ENCODE data around the gene KCNQ1. TPM values are rescaled to one million over a fixed set of nuclear protein-coding genes. Genes with fewer than 3 reads are reported as not detected.

Gene KCNQ1
- total RNA-seq, 1 donor from 2014 or later: 52.9 TPM

GRCh38 chr11:2805388-2806056 lies 360.7 kb downstream of the KCNQ1 start:
- H3K27ac ChIP-seq: no peak overlapping the region
- peaks cover 17% of the 10 kb centered on the region for H3K4me1 ChIP-seq
- TF ChIP-seq, protein P1, sequence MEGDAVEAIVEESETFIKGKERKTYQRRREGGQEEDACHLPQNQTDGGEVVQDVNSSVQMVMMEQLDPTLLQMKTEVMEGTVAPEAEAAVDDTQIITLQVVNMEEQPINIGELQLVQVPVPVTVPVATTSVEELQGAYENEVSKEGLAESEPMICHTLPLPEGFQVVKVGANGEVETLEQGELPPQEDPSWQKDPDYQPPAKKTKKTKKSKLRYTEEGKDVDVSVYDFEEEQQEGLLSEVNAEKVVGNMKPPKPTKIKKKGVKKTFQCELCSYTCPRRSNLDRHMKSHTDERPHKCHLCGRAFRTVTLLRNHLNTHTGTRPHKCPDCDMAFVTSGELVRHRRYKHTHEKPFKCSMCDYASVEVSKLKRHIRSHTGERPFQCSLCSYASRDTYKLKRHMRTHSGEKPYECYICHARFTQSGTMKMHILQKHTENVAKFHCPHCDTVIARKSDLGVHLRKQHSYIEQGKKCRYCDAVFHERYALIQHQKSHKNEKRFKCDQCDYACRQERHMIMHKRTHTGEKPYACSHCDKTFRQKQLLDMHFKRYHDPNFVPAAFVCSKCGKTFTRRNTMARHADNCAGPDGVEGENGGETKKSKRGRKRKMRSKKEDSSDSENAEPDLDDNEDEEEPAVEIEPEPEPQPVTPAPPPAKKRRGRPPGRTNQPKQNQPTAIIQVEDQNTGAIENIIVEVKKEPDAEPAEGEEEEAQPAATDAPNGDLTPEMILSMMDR (IDR thresholded peaks at IDR 0.05): no peak
- ATAC-seq: no peak
- intact Hi-C loops (cut with DNase I): loop anchor here (10.0 kb wide), 1 partner anchor 79 kb away; the partner anchor contains the start of gene CDKN1C
- H3K36me3 ChIP-seq: no peaks in the 10 kb centered on the region
- no peaks in the 10 kb centered on the region for H3K27me3 ChIP-seq
- no peak for DNase-seq
- no peaks in the 10 kb centered on the region for H3K9me3 ChIP-seq
- H3K4me3 ChIP-seq: no peak overlapping the region

- TF ChIP-seq, protein P1 (IDR thresholded peaks at IDR 0.05): no peak
- H3K27ac ChIP-seq: no peak overlapping the region
- intact Hi-C loops (cut with DNase I): loop anchor here (10.0 kb wide), 1 partner anchor 78 kb away; the partner anchor contains the start of gene CDKN1C
- DNase-seq: peak; percentile 63
- H3K4me1 ChIP-seq: peaks cover 24% of the 10 kb centered on the region
- no peak overlapping the region for H3K4me3 ChIP-seq
- no peak for ATAC-seq
- no peaks in the 10 kb centered on the region for H3K9me3 ChIP-seq
- H3K27me3 ChIP-seq: no peaks in the 10 kb centered on the region
- no peaks in the 10 kb centered on the region for H3K36me3 ChIP-seq
Measured at GRCh38 chr11:2806351-2807024, 361.7 kb downstream of the KCNQ1 start.

- TF ChIP-seq, protein P1 (IDR thresholded peaks at IDR 0.05): no peak
- DNase-seq: peak; percentile 90
- peak; percentile 75 for ATAC-seq
- H3K27me3 ChIP-seq: no peaks in the 10 kb centered on the region
- peaks cover 30% of the 10 kb centered on the region for H3K4me1 ChIP-seq
- peak overlapping the region; percentile 31 for H3K4me3 ChIP-seq
- intact Hi-C loops (cut with DNase I): loop anchor here (10.0 kb wide), 1 partner anchor 78 kb away; the partner anchor contains the start of gene CDKN1C
- no peaks in the 10 kb centered on the region for H3K36me3 ChIP-seq
- peak overlapping the region; percentile 11 for H3K27ac ChIP-seq
- H3K9me3 ChIP-seq: no peaks in the 10 kb centered on the region
Measured at GRCh38 chr11:2807025-2807681, 362.3 kb downstream of the KCNQ1 start.

DNA sequence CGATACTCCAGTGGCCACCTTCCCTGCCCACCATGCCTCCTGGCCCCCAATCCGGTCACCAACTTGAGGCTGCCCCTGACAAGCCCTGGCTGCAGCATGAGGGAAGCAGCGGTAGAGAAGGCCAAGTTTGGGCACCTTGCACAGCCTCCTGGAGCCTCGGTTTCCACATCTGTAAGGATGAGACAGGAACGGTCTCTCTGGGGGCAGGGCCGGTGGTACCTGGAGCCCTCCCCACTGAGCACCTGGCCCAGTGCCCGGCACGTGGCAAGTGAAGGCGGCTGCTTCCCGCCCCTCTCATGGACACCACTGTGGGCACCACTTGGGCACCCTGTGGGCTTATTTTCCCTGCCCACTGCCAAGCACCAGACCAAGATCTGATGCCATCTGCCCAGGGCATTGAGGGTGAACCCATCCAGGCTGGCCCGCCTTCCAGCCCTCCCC lies 363.0 kb downstream of the KCNQ1 start:
- H3K36me3 ChIP-seq: no peaks in the 10 kb centered on the region
- ATAC-seq: no peak
- H3K9me3 ChIP-seq: no peaks in the 10 kb centered on the region
- H3K27me3 ChIP-seq: no peaks in the 10 kb centered on the region
- H3K4me1 ChIP-seq: peaks cover 37% of the 10 kb centered on the region
- H3K4me3 ChIP-seq: peak overlapping the region; percentile 31
- DNase-seq: peak; percentile 58
- intact Hi-C loops (cut with DNase I): loop anchor here (10.0 kb wide), 1 partner anchor 77 kb away; the partner anchor contains the start of gene CDKN1C
- TF ChIP-seq, protein P1 (IDR thresholded peaks at IDR 0.05): no peak
- peak overlapping the region; percentile 11 for H3K27ac ChIP-seq

Measured in upper lobe of right lung (tissue), 1 donor.